ENCODE measurements around the gene DNAJC12. TPM values are rescaled to one million over a fixed set of nuclear protein-coding genes. Genes with fewer than 3 reads are reported as not detected.
"Not testable (repeated sequence)": the region's sequence is repeated elsewhere in the genome, so short reads cannot be mapped to it uniquely, and the experiment has no call there.

The DNAJC12 gene
- total RNA-seq, 2 experiments from 2014 or later, result 29.1 to 32.5 TPM

DNA sequence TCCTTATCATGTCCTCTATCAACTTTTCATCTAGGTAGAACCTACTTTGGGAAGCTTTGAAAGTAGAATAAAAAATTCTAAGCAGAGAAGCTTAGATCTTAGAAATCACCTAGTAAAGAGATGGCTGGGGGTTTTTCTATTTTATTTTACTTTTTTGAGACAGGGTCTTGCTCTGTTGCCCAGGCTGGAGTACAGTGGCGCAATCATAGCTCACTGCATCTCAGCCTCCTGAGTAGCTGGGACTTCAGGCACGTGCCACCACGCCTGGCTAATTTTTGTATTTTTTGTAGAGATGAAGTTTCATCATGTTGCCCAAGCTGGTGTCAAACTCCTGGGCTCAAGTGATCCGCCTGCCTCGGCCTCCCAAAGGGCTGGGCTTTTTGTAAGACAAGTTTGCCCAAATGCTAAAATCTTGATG is 57.8 kb downstream of the DNAJC12 start:
- intact Hi-C loops (cut with micrococcal nuclease), result loop anchor here (5.0 kb wide), 1 partner anchor 113 kb away; no protein-coding TSS in a partner anchor
- not testable (repeated sequence) for H3K27me3 Mint-ChIP-seq; H3K4me3 Mint-ChIP-seq; H3K27ac Mint-ChIP-seq; H3K36me3 Mint-ChIP-seq (ENCODE audit: low read depth); DNase-seq; H3K9me3 Mint-ChIP-seq; ATAC-seq
- ChIA-PET CTCF (interaction anchor here (0.6 to 7.3 kb wide), 50 partner anchors 9 to 522 kb away, joined by 3 to 225 read pairs (median 4); partner anchors contain the start of gene CTNNA3), POLR2A (interaction anchor here (0.6 kb wide), 1 partner anchor 27 kb away, joined by 3 read pairs; no protein-coding TSS in a partner anchor)
- H3K4me1 Mint-ChIP-seq (ENCODE audit: low read depth), result peaks cover 21% of the 10 kb centered on the region
- TF ChIP-seq, protein P1, sequence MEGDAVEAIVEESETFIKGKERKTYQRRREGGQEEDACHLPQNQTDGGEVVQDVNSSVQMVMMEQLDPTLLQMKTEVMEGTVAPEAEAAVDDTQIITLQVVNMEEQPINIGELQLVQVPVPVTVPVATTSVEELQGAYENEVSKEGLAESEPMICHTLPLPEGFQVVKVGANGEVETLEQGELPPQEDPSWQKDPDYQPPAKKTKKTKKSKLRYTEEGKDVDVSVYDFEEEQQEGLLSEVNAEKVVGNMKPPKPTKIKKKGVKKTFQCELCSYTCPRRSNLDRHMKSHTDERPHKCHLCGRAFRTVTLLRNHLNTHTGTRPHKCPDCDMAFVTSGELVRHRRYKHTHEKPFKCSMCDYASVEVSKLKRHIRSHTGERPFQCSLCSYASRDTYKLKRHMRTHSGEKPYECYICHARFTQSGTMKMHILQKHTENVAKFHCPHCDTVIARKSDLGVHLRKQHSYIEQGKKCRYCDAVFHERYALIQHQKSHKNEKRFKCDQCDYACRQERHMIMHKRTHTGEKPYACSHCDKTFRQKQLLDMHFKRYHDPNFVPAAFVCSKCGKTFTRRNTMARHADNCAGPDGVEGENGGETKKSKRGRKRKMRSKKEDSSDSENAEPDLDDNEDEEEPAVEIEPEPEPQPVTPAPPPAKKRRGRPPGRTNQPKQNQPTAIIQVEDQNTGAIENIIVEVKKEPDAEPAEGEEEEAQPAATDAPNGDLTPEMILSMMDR (IDR thresholded peaks at IDR 0.05), result peak; percentile 5

DNA sequence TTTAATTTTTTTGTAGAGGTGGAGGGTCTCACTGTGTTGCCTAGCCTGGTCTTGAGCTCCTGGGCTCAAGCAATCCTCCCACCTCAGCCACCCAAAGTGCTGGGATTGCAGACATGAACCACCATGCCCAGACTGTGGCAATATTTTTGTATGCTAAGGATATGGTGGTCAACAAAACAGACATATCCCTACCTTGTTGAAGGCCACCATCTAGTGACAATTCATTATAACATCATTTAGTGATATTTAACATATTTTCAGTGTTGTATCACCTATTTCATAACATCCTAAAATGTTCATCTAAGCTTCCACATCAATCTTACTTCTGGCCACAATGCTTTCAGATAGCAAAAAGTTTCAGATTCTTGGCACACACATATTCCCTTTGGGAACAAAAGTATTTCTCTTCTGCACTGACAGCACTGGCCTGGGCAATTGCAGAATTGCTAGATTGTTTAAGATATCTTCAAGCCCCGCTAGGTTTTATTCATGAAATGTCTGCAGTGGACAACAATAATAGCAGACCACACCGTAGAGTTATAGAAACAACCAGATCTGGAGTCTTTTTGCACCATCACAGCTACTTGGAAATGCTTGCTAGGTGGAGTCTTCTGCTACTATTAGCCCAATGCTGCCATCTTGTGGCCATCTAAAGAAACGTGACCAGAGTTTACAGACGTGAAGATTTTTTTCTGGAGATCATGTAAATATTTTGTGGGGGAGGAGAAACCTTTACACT is 58.4 kb downstream of the DNAJC12 start:
- Mint-ChIP-seq H3K4me3 (no peak overlapping the region), H3K4me1 (ENCODE audit: low read depth) (peaks cover 17% of the 10 kb centered on the region), H3K9me3 (no peaks in the 10 kb centered on the region), H3K27ac (no peak overlapping the region), H3K36me3 (ENCODE audit: low read depth) (no peaks in the 10 kb centered on the region), H3K27me3 (no peaks in the 10 kb centered on the region)
- peak; percentile 75 for ATAC-seq
- CTCF ChIA-PET, result interaction anchor here (0.6 to 7.3 kb wide), 55 partner anchors 9 to 523 kb away, joined by 3 to 225 read pairs (median 4); partner anchors contain the start of gene CTNNA3
- intact Hi-C loops (cut with micrococcal nuclease), result loop anchor here (1.0 to 5.0 kb wide), 2 partner anchors 82 to 112 kb away; no protein-coding TSS in a partner anchor
- peak; percentile 79 for DNase-seq
- POLR2A ChIA-PET, result interaction anchor here (0.6 kb wide), 2 partner anchors 26 to 116 kb away, joined by 3 read pairs; no protein-coding TSS in a partner anchor
- TF ChIP-seq, protein P1 (IDR thresholded peaks at IDR 0.05), result peak; percentile 88

DNA sequence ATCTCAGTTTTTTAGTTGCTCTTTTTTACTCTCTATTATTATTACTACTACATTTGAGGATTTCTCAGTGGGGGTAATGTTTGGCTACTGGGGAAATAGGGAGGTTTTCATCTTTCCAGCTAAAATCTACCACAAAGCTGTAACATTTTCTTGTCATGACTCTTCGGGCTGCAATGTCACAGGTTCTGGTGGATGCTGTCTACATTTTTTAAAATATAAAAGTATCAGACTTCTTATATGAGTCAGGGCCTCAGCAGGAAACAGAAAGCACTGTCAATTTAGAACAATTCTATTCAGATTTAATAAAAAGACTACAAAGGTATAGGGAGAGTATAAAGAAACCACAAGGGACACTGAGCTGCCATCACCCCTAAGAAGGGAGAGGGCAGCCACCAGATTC is 61.6 kb downstream of the DNAJC12 start:
- no peak for DNase-seq
- ATAC-seq, result no peak
- POLR2A ChIA-PET, result no interaction called here
- TF ChIP-seq, protein P1 (IDR thresholded peaks at IDR 0.05), result no peak
- no peak overlapping the region for H3K27ac Mint-ChIP-seq
- no peak overlapping the region for H3K4me3 Mint-ChIP-seq
- CTCF ChIA-PET, result interaction anchor here (7.3 kb wide), 1 partner anchor 81 kb away, joined by 225 read pairs; the partner anchor contains the start of gene CTNNA3
- H3K4me1 Mint-ChIP-seq (ENCODE audit: low read depth), result peaks cover 14% of the 10 kb centered on the region
- H3K36me3 Mint-ChIP-seq (ENCODE audit: low read depth), result no peaks in the 10 kb centered on the region
- no peaks in the 10 kb centered on the region for H3K27me3 Mint-ChIP-seq
- intact Hi-C loops (cut with micrococcal nuclease), result no loop called here
- H3K9me3 Mint-ChIP-seq, result no peaks in the 10 kb centered on the region

DNA sequence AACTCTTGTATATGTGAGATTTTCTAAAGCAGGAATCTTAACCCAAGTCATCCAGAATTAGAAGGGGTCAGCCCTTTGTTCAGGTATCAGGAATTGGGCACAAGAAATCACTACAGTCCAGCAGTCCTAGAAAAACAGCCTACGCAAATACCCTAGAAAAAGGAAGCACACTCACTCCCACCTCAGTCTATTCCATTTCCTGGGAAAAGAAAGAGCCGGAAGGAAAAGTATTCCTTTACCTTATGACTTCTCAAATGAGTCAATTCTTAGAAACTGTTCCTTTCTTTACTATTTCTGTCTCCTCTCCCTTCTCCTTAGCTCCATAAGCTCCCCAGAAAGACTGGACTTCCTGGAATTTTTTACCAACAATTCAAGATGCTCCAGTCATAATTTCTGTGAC is 62.7 kb downstream of the DNAJC12 start:
- ChIA-PET CTCF (interaction anchor here (5.6 kb wide), 1 partner anchor 78 kb away, joined by 35 read pairs; the partner anchor contains the start of gene CTNNA3), POLR2A (no interaction called here)
- Mint-ChIP-seq H3K36me3 (ENCODE audit: low read depth) (no peaks in the 10 kb centered on the region), H3K4me3 (no peak overlapping the region), H3K27me3 (no peaks in the 10 kb centered on the region), H3K9me3 (no peaks in the 10 kb centered on the region), H3K27ac (no peak overlapping the region), H3K4me1 (ENCODE audit: low read depth) (peaks cover 12% of the 10 kb centered on the region)
- intact Hi-C loops (cut with micrococcal nuclease), result no loop called here
- TF ChIP-seq, protein P1 (IDR thresholded peaks at IDR 0.05), result no peak
- ATAC-seq (no peak), DNase-seq (no peak)
